ENCODE measurements around the gene SLC39A3.
"Not testable (repeated sequence)": the region's sequence is repeated elsewhere in the genome, so short reads cannot be mapped to it uniquely, and the experiment has no call there.

SLC39A3 gene

DNA sequence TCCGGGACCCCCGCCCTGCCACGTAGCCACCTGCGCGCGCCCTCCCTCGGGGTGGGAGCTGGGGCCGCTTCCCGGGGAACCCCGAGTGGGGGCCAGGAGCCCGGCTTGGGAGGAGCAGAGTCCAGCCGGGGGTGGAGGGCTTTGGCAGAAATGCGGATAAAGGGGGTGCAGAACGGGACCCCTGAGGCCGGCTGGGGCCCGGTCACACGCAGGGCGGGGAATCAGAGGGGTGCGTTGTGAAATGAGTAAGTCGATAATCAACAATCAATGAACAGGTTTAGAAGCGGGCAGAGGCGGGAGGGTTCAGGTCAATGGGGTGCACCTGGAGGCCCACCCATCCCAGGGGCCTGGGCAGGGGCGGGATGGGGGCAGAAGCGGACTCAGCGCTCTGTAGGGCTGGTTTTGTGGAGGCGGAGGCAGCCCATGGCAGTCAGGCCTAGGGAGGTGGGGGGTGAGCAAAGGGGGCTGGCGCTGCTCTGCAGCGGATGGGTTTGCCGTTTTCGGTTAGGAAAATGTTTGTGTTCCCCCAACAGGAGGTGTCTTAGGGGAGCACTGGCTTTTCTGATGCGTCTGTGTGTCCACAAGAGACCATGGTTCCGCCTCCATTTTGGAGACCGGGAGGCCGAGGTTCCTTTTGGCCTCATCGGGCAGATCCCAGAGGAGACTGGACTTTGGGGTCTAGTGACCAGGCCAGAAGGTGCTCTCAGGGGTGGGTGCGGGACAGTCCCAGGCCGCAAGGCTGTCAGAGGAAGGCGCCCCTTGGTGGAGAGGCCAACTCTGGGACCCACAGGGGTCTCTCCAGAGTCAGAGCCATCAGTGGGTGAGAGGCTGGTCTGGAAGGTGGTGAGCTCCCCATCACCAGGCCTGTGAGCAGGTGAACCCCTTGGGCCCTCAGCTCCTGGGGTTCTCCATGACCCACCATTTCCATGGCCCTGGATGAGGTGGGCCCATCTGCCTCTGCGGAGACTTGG is 18.0 kb downstream of the SLC39A3 start:
- no peak for DNase-seq

- no peak for DNase-seq
These were observed 18.8 kb downstream of the SLC39A3 start, which contains the start of gene DIRAS1 for GRCh38 chr19:2720777-2721569. TSS of gene DIRAS1 (minus strand) at chr19:2721372. CDS start at chr19:2717806, 3,566 bp downstream.

DNA sequence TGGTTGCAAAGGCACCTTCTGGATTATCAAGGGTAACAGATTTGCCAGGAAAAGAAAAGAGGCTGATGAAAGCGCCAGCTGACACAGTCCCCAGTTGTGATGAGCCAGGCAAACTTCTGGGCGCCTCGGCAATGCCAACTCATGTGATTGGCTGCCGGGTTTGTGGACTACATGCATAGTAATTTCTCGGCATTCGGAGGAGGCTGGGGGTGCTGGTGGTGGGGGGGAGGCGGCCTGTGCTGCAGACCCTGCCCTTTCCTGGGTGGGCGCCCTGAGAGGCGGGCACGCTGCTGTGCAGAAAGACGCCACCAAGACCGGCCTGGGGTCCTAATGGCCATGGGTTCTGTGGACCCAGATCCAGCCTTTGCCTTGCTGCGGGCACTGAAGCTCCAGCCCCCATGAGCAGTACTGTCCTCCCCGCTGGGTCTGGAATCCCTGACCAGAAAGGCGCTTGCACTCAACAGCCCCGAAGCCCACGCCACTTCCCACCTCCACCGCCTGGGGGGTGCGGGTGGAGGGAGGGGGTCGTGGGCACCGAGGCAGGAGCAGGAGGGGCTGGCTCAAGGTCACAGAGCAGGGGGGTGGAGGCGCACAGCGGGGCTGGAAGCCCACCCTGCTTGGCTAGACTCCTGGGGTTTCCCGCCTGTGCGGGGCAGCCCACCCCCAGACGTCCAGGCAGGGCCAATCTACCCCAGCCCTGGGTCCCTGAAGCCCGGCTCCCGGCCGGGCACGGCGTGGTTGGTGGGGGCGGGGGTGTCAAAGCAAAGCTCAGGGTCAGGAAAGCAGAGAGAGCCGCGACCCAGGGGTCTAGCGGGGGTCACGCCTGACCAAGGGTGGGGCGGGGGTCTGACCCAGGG is 19.7 kb downstream of the SLC39A3 start:
- DNase-seq = no peak

- DNase-seq = no peak
These were observed 20.5 kb downstream of the SLC39A3 start for GRCh38 chr19:2719232-2719735.

GRCh38 chr19:2717638-2718541 is 21.9 kb downstream of the SLC39A3 start:
- no peak for DNase-seq

DNA sequence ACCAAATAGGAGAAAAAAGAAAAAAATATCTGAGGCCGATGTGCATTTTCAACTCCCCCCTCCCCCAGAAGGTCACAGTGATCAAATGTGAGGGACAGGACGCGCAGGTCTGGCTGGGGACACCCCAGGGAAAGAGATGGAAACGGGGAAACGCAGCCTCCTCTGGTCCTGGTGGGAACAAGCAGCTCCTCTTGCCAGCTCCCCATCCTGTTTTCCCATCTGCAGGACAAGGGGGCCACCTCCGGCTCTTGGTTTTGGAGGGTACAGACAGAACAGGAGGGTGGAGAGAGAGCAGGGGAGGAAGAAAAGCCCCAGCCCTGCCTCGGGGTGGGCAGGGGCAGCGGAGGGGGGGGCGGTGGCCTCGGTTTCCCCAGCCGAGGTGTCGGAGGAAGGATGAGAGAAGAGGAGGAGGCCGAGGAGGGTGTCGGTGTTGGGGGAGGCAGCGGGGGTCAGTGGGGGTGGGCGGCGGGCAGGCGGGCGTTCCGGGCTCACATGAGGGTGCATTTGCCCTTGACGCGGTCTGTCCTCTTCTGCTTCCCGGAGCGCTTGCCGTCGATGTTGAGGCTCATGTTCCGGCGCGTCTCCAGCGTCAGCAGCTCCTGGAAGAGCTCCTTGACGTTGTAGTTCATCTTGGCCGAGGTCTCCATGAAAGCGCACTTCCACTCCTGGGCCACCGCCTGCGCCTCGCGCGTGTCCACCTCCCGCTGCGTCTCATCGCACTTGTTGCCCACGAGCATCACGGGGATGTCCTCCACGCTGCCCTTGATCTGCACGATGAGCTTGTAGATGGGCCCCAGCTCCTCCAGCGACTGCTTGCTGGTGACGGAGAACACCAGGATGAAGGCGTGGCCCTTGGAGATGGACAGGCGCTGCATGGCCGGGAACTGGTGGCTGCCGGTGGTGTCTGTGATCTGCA is 22.8 kb downstream of the SLC39A3 start:
- no peak for DNase-seq

- DNase-seq = no peak
These were observed 23.6 kb downstream of the SLC39A3 start for GRCh38 chr19:2716275-2716650.

GRCh38 chr19:2715470-2716274 is 24.1 kb downstream of the SLC39A3 start:
- no peak for DNase-seq

- no peak for DNase-seq
These were observed 25.1 kb downstream of the SLC39A3 start for GRCh38 chr19:2714531-2715269.

DNA sequence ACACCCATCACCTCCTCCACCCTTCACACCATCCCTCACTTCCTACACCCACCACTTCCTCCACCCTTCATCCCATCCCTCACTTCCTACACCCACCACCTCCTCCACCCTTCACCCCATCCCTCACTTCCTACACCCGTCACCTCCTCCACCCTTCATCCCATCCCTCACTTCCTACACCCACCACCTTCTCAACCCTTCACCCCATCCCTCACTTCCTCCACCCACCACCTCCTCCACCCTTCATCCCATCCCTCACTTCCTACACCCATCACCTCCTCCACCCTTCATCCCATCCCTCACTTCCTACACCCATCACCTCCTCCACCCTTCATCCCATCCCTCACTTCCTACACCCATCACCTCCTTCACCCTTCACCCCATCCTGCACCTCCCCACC is 25.7 kb downstream of the SLC39A3 start:
- not testable (repeated sequence) for DNase-seq

DNA sequence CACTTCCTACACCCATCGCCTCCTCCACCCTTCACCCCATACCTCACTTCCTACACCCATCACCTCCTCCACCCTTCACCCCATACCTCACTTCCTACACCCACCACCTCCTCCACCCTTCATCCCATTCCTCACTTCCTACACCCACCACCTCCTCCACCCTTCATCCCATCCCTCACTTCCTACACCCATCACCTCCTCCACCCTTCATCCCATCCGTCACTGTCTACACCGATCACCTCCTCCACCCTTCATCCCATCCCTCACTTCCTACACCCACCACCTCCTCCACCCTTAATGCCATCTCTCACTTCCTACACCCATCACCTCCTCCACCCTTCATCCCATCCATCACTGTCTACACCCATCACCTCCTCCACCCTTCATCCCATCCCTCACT is 26.6 kb downstream of the SLC39A3 start:
- DNase-seq = not testable (repeated sequence)

- DNase-seq = no peak
These were observed 28.0 kb downstream of the SLC39A3 start for GRCh38 chr19:2711875-2712205.

DNA sequence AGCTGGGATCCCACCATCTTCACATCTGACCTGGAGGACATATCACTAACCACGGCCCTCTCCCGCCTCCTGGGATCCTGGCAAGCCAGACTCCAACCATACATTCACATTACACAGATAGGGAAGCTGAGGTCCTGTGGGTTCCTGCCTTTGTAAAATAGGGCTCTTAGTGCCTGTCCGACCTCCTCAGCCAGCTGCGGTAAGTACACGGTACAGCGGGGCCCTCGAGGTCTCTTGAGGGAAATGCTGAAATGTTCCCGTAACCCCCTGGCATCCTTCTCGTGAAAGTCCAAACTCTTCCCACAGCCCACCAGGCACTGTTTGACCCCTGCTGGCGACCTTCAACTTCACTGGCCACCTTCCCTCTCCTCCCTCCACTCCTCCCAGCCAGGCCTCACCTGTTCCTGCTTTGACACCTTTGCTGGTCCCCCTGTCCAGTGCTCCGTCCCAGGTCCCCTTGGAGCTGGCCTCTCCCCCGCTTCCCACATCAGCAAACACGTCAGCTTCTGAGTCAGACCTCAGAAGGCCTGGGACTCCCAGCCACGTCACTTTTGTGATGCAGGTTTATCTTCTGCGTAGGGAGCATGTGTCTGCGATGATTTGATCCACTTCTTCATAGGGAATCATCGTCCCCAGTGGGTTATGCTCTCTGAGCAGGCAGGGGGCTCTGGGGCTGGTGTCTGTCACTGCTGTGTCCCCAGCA is 28.5 kb downstream of the SLC39A3 start:
- no peak for DNase-seq

DNA sequence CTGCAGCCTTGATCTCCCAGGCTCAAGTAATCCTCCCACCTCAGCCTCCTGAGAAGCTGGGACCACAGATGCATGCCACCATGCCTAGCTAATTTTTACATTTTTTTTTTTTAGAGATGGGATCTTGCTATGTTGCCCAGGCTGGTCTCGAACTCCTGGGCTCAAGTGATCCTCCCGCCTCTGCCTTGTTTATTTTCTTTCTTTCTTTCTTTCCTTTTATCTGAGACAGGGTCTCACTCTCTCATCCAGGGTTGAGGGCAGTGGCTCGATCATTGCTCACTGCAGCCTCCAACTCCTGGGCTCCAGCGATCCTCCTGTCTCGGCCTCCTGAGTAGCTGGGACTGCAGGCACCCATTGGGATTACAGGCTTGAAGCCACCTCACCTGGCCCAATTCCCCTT is 33.6 kb downstream of the SLC39A3 start:
- no peak for DNase-seq

DNA sequence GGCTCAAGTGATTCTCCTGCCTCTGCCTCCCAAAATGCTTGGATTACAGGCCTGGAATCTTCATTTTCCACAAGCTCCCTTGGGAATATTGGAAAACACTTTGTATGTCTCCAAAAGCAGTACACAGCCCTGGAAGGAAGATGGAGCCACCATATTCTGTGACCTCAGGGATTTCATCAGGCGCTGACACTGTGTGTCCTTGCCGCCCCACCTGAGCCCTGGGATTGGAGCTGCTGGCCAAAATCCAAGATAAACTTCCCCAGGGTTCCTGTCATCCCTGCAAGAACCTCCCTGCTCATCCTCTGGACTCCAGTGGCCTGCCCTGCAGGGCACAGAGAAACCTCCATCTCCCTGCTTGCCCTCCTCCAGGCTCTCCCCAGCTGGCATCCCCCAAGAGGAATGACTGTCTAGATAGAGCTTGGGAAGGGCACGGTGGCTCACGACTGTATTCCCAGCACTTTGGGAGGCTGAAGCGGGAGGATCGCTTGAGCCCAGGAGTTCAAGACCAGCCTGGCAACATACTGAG is 36.1 kb downstream of the SLC39A3 start:
- DNase-seq = no peak

DNA sequence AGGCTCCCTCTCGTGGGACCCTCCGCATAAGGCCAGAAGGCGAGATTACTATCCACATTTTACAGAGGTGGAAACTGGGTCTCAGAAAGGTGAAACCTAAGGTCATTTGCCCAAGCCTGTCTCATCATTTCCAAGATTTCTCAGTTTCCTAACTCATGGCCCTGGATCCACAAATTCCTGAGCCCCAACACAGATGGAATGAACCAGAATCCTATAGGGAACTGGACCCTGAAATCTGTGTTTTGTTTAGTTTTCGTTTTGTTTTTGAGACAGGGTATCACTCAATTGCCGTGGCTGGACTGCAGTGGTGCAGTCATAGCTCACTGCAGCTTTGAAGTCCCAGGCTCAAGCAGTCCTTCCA is 36.8 kb downstream of the SLC39A3 start:
- no peak for DNase-seq

DNA sequence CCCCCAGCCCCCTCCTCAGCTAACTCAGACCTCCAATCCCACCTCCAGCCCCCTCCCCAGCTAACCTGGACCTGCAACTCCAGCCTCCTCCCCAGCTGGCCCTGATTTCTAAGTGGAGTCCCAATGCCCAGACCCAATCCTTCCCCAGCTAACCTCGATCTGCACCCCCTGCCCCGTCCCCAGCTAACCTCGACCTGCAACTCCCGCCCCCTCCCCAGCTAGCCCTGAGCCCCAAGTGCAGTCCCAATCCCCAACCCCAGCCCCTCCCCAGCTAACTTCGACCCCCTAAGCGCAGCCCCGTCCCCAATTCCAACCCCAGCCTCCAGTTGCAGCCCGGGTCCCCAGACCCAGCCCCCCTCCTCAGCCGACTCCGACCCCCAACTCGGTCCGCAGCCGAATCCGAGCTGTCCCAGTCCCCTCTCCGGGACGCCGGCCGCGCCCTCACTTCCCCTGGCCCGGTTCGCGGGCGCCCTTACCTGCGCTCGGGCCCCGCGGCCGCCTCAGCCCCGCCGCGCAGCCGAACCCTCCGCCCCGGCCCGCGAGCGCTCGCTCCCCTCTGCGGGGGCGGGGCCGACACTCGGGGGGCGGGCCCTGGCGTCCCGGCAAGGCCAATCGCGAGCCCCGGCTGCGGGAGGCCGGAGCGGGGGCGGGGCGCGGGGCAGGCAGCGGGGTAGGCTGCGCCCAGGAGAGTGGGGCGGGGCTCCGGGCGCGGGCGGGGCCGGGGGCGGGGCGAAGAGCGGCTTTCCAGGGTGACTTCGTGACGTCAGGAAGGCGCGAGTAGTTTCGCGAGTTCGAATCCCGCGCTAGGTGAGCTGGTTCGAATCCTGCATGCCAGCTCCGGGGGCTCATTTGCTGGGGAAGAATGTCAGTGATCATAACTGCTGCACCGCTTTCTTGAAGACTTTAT is 37.4 kb downstream of the SLC39A3 start, which contains the start of gene GNG7:
TSS of gene GNG7 (minus strand) at position 525 of the 907 bp plus-strand sequence. CDS start 182,006 bp downstream, outside the sequence.
- DNase-seq = peak; percentile 94

All from central memory CD4-positive, alpha-beta T cell (primary cell).